ENCODE data around the gene KLHDC1. TPM values are rescaled to one million over a fixed set of nuclear protein-coding genes. Genes with fewer than 3 reads are reported as not detected.

The KLHDC1 gene
- total and polyA plus RNA-seq, 2 donors (not counting 1 experiment from before 2014, with no cell fraction given), result 3.0 to 11.7 TPM

DNA sequence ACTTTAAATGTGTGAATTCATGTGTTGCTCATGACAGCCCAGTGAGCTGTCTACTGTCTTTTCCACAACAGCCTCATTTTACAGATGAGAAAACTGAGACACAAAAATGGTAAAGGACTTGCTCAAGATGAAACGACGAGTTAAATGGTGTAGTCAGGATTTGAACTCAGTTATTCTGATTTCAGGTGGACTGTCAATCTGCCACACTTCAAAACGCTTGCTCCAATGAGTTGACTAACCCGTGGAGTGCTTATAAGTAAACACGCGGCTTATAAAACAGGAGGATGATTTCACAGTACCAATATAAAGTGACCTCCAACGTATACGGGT, 4.3 kb upstream of the KLHDC1 start:
- peak overlapping the region in 4 of 5 experiments; percentile 66 to 87 (median 76) for H3K4me3 ChIP-seq (ENCODE audit: control extremely low read depth in 1 of 5, extremely low read depth in 1 of 5, insufficient read depth in 1 of 5, low read depth in 2 of 5, low read length in 4 of 5)
- WGBS (ENCODE audit: insufficient coverage), result 100% methylated on average over 1 of the region's 8 CpGs
- intact Hi-C loops (cut with micrococcal nuclease), result loop anchor here (1.0 to 5.0 kb wide), 6 partner anchors 68 to 1409 kb away; partner anchors contain the start of genes DMAC2L, L2HGDH, MGAT2 and RPL36AL
- peak overlapping the region; percentile 79 for H3K4me2 ChIP-seq (replicated peaks; ENCODE audit: low read depth, low read length, poor library complexity, severe bottlenecking)
- Mint-ChIP-seq H3K27me3 (no peaks in the 10 kb centered on the region), H3K4me3 (peak overlapping the region; percentile 94), H3K9me3 (ENCODE audit: insufficient read depth) (no peaks in the 10 kb centered on the region), H3K27ac (peak overlapping the region; percentile 88), H3K4me1 (peaks cover 21% of the 10 kb centered on the region)
- peak overlapping the region in 1 of 2 donors; percentile 56 for H3K27ac ChIP-seq (ENCODE audit: low read length in 2 of 2)
- POLR2A ChIA-PET, result interaction anchor here (1.7 kb wide), 1 partner anchor 79 kb away, joined by 6 read pairs; the partner anchor contains the start of gene KLHDC2
- ATAC-seq (ENCODE audit: low read depth), result no peak
- CTCF ChIA-PET, result interaction anchor here (0.8 to 1.2 kb wide), 2 partner anchors 47 to 79 kb away, joined by 3 to 4 read pairs; partner anchors contain the start of gene KLHDC2
- TF ChIP-seq, protein P1, sequence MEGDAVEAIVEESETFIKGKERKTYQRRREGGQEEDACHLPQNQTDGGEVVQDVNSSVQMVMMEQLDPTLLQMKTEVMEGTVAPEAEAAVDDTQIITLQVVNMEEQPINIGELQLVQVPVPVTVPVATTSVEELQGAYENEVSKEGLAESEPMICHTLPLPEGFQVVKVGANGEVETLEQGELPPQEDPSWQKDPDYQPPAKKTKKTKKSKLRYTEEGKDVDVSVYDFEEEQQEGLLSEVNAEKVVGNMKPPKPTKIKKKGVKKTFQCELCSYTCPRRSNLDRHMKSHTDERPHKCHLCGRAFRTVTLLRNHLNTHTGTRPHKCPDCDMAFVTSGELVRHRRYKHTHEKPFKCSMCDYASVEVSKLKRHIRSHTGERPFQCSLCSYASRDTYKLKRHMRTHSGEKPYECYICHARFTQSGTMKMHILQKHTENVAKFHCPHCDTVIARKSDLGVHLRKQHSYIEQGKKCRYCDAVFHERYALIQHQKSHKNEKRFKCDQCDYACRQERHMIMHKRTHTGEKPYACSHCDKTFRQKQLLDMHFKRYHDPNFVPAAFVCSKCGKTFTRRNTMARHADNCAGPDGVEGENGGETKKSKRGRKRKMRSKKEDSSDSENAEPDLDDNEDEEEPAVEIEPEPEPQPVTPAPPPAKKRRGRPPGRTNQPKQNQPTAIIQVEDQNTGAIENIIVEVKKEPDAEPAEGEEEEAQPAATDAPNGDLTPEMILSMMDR (IDR thresholded peaks at IDR 0.05), result no peak
- TF ChIP-seq EZH2 (IDR thresholded peaks at IDR 0.05; ENCODE audit: borderline replicate concordance, insufficient read depth, low read depth, low read length, poor library complexity, severe bottlenecking), result no peak
- no peaks in the 10 kb centered on the region for H3K27me3 ChIP-seq (replicated peaks in 1 of 4; ENCODE audit: control extremely low read depth in 1 of 4, control insufficient read depth in 3 of 4, insufficient read depth in 4 of 4, low read length in 3 of 4)
- H3K9me3 ChIP-seq (ENCODE audit: control extremely low read depth in 1 of 3, control insufficient read depth in 2 of 3, insufficient read depth in 1 of 3, low read length in 2 of 3), result no peaks in the 10 kb centered on the region
- peak overlapping the region; percentile 94 for H2AFZ ChIP-seq (ENCODE audit: insufficient read depth, low read depth, low read length, poor library complexity, severe bottlenecking)
- H3K36me3 ChIP-seq (replicated peaks in 1 of 2; ENCODE audit: control extremely low read depth in 1 of 2, control insufficient read depth in 1 of 2, extremely low read depth in 1 of 2, insufficient read depth in 2 of 2, low read length in 1 of 2), result no peaks in the 10 kb centered on the region
- no peaks in the 10 kb centered on the region for H3K79me2 ChIP-seq (ENCODE audit: control insufficient read depth, insufficient read depth, low read length)
- H3K4me1 ChIP-seq (ENCODE audit: control insufficient read depth in 2 of 2, insufficient read depth in 2 of 2, low read length in 2 of 2), result peaks cover 3 to 12% of the 10 kb centered on the region in 2 donors
- peak overlapping the region; percentile 65 for H3K9ac ChIP-seq (ENCODE audit: low read length)
- no peaks in the 10 kb centered on the region for H4K20me1 ChIP-seq (ENCODE audit: control insufficient read depth, insufficient read depth, low read length, poor library complexity, severe bottlenecking)
- DNase-seq, result peak; percentile 17

DNA sequence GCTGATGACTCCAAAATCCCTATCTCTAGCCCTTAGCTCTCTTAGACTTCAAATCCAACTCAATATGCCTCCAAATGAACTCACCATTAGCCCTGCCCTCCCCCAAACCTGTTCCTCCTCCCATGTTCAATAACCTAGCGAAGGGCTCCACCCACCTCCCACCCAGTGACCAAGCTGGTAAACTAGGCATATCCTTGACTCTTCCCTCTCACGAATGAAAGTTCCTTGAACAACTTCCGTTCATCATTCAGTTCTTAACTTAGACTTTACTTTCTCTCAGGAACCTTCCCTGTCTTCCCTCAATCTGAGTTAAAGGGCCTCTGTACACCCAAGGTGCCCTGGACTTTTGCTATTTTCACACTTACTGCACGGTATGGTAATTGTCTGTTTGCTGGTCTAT, 1.9 kb upstream of the KLHDC1 start:
- intact Hi-C loops (cut with micrococcal nuclease), result no loop called here
- Histone ChIP-seq H4K20me1 (ENCODE audit: control insufficient read depth, insufficient read depth, low read length, poor library complexity, severe bottlenecking) (no peaks in the 10 kb centered on the region), H3K9ac (ENCODE audit: low read length) (no peak overlapping the region), H3K9me3 (ENCODE audit: control extremely low read depth in 1 of 3, control insufficient read depth in 2 of 3, insufficient read depth in 1 of 3, low read length in 2 of 3) (no peaks in the 10 kb centered on the region), H2AFZ (ENCODE audit: insufficient read depth, low read depth, low read length, poor library complexity, severe bottlenecking) (no peak overlapping the region), H3K4me3 (ENCODE audit: control extremely low read depth in 1 of 5, extremely low read depth in 1 of 5, insufficient read depth in 1 of 5, low read depth in 2 of 5, low read length in 4 of 5) (no peak overlapping the region), H3K79me2 (ENCODE audit: control insufficient read depth, insufficient read depth, low read length) (no peaks in the 10 kb centered on the region), H3K27me3 (replicated peaks in 1 of 4; ENCODE audit: control extremely low read depth in 1 of 4, control insufficient read depth in 3 of 4, insufficient read depth in 4 of 4, low read length in 3 of 4) (no peaks in the 10 kb centered on the region), H3K4me2 (replicated peaks; ENCODE audit: low read depth, low read length, poor library complexity, severe bottlenecking) (no peak overlapping the region), H3K4me1 (ENCODE audit: control insufficient read depth in 2 of 2, insufficient read depth in 2 of 2, low read length in 2 of 2) (peaks cover 9 to 16% of the 10 kb centered on the region in 2 donors), H3K36me3 (replicated peaks in 1 of 2; ENCODE audit: control extremely low read depth in 1 of 2, control insufficient read depth in 1 of 2, extremely low read depth in 1 of 2, insufficient read depth in 2 of 2, low read length in 1 of 2) (no peaks in the 10 kb centered on the region), H3K27ac (ENCODE audit: low read length in 2 of 2) (no peak overlapping the region)
- ChIA-PET POLR2A (no interaction called here), CTCF (interaction anchor here (1.1 kb wide), 1 partner anchor 57 kb away, joined by 5 read pairs; no protein-coding TSS in a partner anchor)
- no peak for ATAC-seq (ENCODE audit: low read depth)
- Mint-ChIP-seq H3K4me1 (peaks cover 28% of the 10 kb centered on the region), H3K27me3 (no peaks in the 10 kb centered on the region), H3K27ac (peak overlapping the region; percentile 27), H3K9me3 (ENCODE audit: insufficient read depth) (no peaks in the 10 kb centered on the region), H3K4me3 (peak overlapping the region; percentile 41)
- TF ChIP-seq EZH2 (IDR thresholded peaks at IDR 0.05; ENCODE audit: borderline replicate concordance, insufficient read depth, low read depth, low read length, poor library complexity, severe bottlenecking), result no peak
- TF ChIP-seq, protein P1 (IDR thresholded peaks at IDR 0.05), result no peak
- 86% methylated on average over 3 of the region's 4 CpGs for WGBS (ENCODE audit: insufficient coverage)
- DNase-seq, result no peak
